H1 (cell line): ENCODE measurements around the gene AMN. TPM values are rescaled to one million over a fixed set of nuclear protein-coding genes. Genes with fewer than 3 reads are reported as not detected.

Experiments
- CTCF ChIA-PET: fragments of 300-600 bp; sonication (Branson Sonifier 250); formaldehyde crosslinking; loops from one replicate; lab custom pipeline; 2021; ENCODE audit not compliant: partially characterized antibody; lab: Charles Lee
- POLR2A ChIA-PET: fragments of 300-600 bp; sonication (Branson Sonifier 250); formaldehyde crosslinking; loops from one replicate; lab custom pipeline; 2021; ENCODE audit warnings: inconsistent platforms; ENCODE audit not compliant: partially characterized antibody; lab: Charles Lee
- DNase-seq, 2 experiments: peaks; one replicate each; pipeline versions ENCODE4 v3.0.0 to v3.0.0-alpha.2; 2010 to 2022; ENCODE audit warnings: low spot score in 2 of 2, low read depth in 1 of 2, mixed read lengths in 1 of 2
- FAIRE-seq: peaks from 2 replicates; lab custom pipeline; 2011; peaks lifted over from hg19 to GRCh38; lab: Jason Lieb, UNC
- H2AFZ ChIP-seq: 2 replicates; pipeline ENCODE4 v1.8.1; 2012; ENCODE audit warnings: low read length, inconsistent platforms
- H2AK5ac ChIP-seq: 2 replicates; pipeline ENCODE4 v1.6.1; 2013; ENCODE audit warnings: low read depth, low read length
- H2BK120ac ChIP-seq: replicated peaks from 2 replicates; pipeline ENCODE3; 2013; ENCODE audit warnings: low read depth, low read length, inconsistent platforms
- H2BK12ac ChIP-seq: 2 replicates; pipeline ENCODE4 v1.6.1; 2013; ENCODE audit warnings: low read depth, low read length
- H2BK15ac ChIP-seq: 2 replicates; pipeline ENCODE4 v1.6.1; 2013; ENCODE audit warnings: low read length
- H2BK20ac ChIP-seq: 2 replicates; pipeline ENCODE4 v1.6.1; 2013; ENCODE audit warnings: low read length
- H2BK5ac ChIP-seq: 2 replicates; pipeline ENCODE4 v1.6.1; 2013; ENCODE audit warnings: low read depth, low read length
- H3K14ac ChIP-seq: 2 replicates; pipeline ENCODE4 v1.6.1; 2013; ENCODE audit warnings: inconsistent platforms; ENCODE audit not compliant: insufficient read length
- H3K18ac ChIP-seq: 2 replicates; pipeline ENCODE4 v1.6.1; 2013; ENCODE audit warnings: low read length; ENCODE audit errors: extremely low read depth
- H3K23ac ChIP-seq: 2 replicates; pipeline ENCODE4 v1.6.1; 2013; ENCODE audit warnings: inconsistent platforms; ENCODE audit not compliant: insufficient read length
- H3K23me2 ChIP-seq: 2 replicates; pipeline ENCODE4 v1.6.1; 2013; ENCODE audit warnings: low read depth, low read length
- H3K27ac ChIP-seq: 2 replicates; pipeline ENCODE4 v1.6.1; 2011; ENCODE audit warnings: low read depth, low read length, inconsistent platforms
- H3K27me3 ChIP-seq, 4 experiments: replicated peaks in 1 of 4; 1 replicate in 1 of 4; 2 replicates in 3 of 4; pipeline versions ENCODE4 v1.6.1 to v1.8.1; 2011 to 2013; ENCODE audit warnings: low read length in 3 of 4, mild to moderate bottlenecking in 3 of 4, inconsistent platforms in 2 of 4, mixed read lengths in 2 of 4, moderate library complexity in 1 of 4; ENCODE audit not compliant: control insufficient read depth in 3 of 4, insufficient read depth in 3 of 4; ENCODE audit errors: extremely low read depth in 1 of 4
- H3K36me3 ChIP-seq, 4 experiments: 2 replicates each; pipeline versions ENCODE4 v1.6.1 to v1.8.1; 2011 to 2013; ENCODE audit warnings: mild to moderate bottlenecking in 4 of 4, low read length in 3 of 4, moderate library complexity in 2 of 4, control low read depth in 1 of 4, inconsistent platforms in 1 of 4; ENCODE audit not compliant: insufficient read depth in 4 of 4, control insufficient read depth in 2 of 4
- H3K4ac ChIP-seq: replicated peaks from 2 replicates; pipeline ENCODE3; 2013; ENCODE audit warnings: low read length, low read depth, mixed read lengths, inconsistent platforms; ENCODE audit not compliant: insufficient read length
- H3K4me1 ChIP-seq, 4 experiments: replicated peaks in 1 of 4; 1 replicate in 1 of 4; 2 replicates in 3 of 4; pipeline versions ENCODE4 v1.6.1 to v1.8.1; 2011 to 2013; ENCODE audit warnings: low read length in 3 of 4, inconsistent platforms in 2 of 4, mixed read lengths in 1 of 4; ENCODE audit not compliant: insufficient read depth in 4 of 4, control insufficient read depth in 3 of 4
- H3K4me2 ChIP-seq, 2 experiments: 2 replicates each; pipeline versions ENCODE4 v1.6.1 to v1.8.1; 2011 to 2013; ENCODE audit warnings: low read depth in 2 of 2, low read length in 2 of 2, control low read depth in 1 of 2, inconsistent platforms in 1 of 2, mild to moderate bottlenecking in 1 of 2; ENCODE audit not compliant: insufficient read depth in 1 of 2
- H3K4me3 ChIP-seq, 4 experiments: fragments of 200-600, 300-600 bp in 1 of 4; sonication (generic), shearing (Covaris generic), sonication (Bioruptor Twin) in 1 of 4; 2 replicates each; pipeline versions ENCODE4 v1.5.1 to v1.8.1; 2011 to 2016; ENCODE audit warnings: low read length in 4 of 4, low read depth in 3 of 4, control low read depth in 2 of 4, inconsistent platforms in 2 of 4, mild to moderate bottlenecking in 2 of 4, mixed read lengths in 1 of 4, moderate library complexity in 1 of 4; ENCODE audit not compliant: insufficient read depth in 2 of 4; ENCODE audit errors: extremely low read depth in 1 of 4
- H3K56ac ChIP-seq: replicated peaks from 2 replicates; pipeline ENCODE3; 2013; ENCODE audit warnings: low read depth, mild to moderate bottlenecking, mixed read lengths, low read length, inconsistent platforms; ENCODE audit not compliant: insufficient read length
- H3K79me1 ChIP-seq: 2 replicates; pipeline ENCODE4 v1.6.1; 2013; ENCODE audit warnings: low read depth, low read length, control low read depth
- H3K79me2 ChIP-seq, 2 experiments: 2 replicates each; pipeline versions ENCODE4 v1.6.1 to v1.8.1; 2012 to 2013; ENCODE audit warnings: low read length in 2 of 2, mild to moderate bottlenecking in 2 of 2, inconsistent platforms in 1 of 2; ENCODE audit not compliant: insufficient read depth in 2 of 2, control insufficient read depth in 1 of 2
- H3K9ac ChIP-seq, 4 experiments: replicated peaks in 1 of 4; 1 replicate in 1 of 4; 2 replicates in 3 of 4; pipeline versions ENCODE4 v1.6.1 to v1.8.1; 2011 to 2013; ENCODE audit warnings: low read depth in 3 of 4, low read length in 3 of 4, control low read depth in 2 of 4, mild to moderate bottlenecking in 2 of 4, moderate library complexity in 2 of 4, inconsistent platforms in 1 of 4; ENCODE audit errors: extremely low read depth in 1 of 4
- H3K9me3 ChIP-seq, 2 experiments: 2 replicates each; pipeline versions ENCODE4 v1.6.1 to v1.8.1; 2012 to 2013; ENCODE audit warnings: mild to moderate bottlenecking in 2 of 2, moderate library complexity in 2 of 2, control low read depth in 1 of 2, inconsistent platforms in 1 of 2, low read depth in 1 of 2, low read length in 1 of 2, mixed read lengths in 1 of 2; ENCODE audit not compliant: insufficient read depth in 2 of 2
- H4K20me1 ChIP-seq, 2 experiments: replicated peaks in 1 of 2; 2 replicates each; pipeline versions ENCODE3 to v1.8.1; 2011 to 2013; ENCODE audit warnings: inconsistent platforms in 2 of 2, low read length in 2 of 2, mild to moderate bottlenecking in 1 of 2; ENCODE audit not compliant: insufficient read depth in 2 of 2, control insufficient read depth in 1 of 2
- H4K5ac ChIP-seq: 2 replicates; pipeline ENCODE4 v1.6.1; 2013; ENCODE audit warnings: low read length, low read depth, mixed read lengths, inconsistent platforms; ENCODE audit not compliant: insufficient read length
- H4K8ac ChIP-seq: 2 replicates; pipeline ENCODE4 v1.8.0; 2013; ENCODE audit warnings: mild to moderate bottlenecking, moderate library complexity, low read length, inconsistent platforms; ENCODE audit not compliant: insufficient read depth; ENCODE audit errors: extremely low read depth
- H4K91ac ChIP-seq: replicated peaks from 2 replicates; pipeline ENCODE3; 2013; ENCODE audit warnings: low read length, mixed read lengths, inconsistent platforms; ENCODE audit not compliant: insufficient read length
- EGR1 ChIP-seq: IDR thresholded peaks from 2 replicates; pipeline ENCODE4 v1.6.1; 2011; ENCODE audit warnings: low read depth, low read length, borderline replicate concordance
- GABPA ChIP-seq: IDR thresholded peaks from 2 replicates; pipeline ENCODE4 v1.6.1; 2011; ENCODE audit warnings: mild to moderate bottlenecking, low read length, moderate library complexity, borderline replicate concordance; ENCODE audit not compliant: insufficient read depth
- JUND ChIP-seq: IDR thresholded peaks from 2 replicates; pipeline ENCODE4 v1.6.1; 2011; ENCODE audit warnings: mild to moderate bottlenecking, improper control_type of control experiment, low read length
- PHF8 ChIP-seq: fragments of 200-600 bp; sonication (generic); conservative IDR thresholded peaks from 2 replicates; pipeline ENCODE4 v1.7.1; 2012; ENCODE audit warnings: low read depth, mild to moderate bottlenecking, inconsistent platforms, low read length, moderate library complexity
- POLR2A ChIP-seq, 2 experiments: IDR thresholded peaks; 1 replicate in 1 of 2; 2 replicates in 1 of 2; pipeline ENCODE4 v1.6.1; 2011; ENCODE audit warnings: low read depth in 2 of 2, low read length in 2 of 2, mild to moderate bottlenecking in 2 of 2; ENCODE audit errors: control extremely low read depth in 1 of 2
- RNF2 ChIP-seq: fragments of 200-900, 300-1000 bp; sonication (generic); IDR thresholded peaks from 2 replicates; pipeline ENCODE4 v1.7.1; 2016; ENCODE audit warnings: borderline replicate concordance, low read depth, mild to moderate bottlenecking, antibody characterized with exemption, low read length; ENCODE audit not compliant: poor library complexity, severe bottlenecking; ENCODE audit errors: missing control alignments
- SIX5 ChIP-seq: IDR thresholded peaks from 2 replicates; pipeline ENCODE4 v1.6.1; 2011; ENCODE audit warnings: mild to moderate bottlenecking, low read depth, low read length
- SP1 ChIP-seq: IDR thresholded peaks from 2 replicates; pipeline ENCODE4 v1.6.1; 2011; ENCODE audit warnings: low read depth, low read length
- WGBS, 2 experiments: shearing (Covaris generic) in 1 of 2; methylation state at CpG; one replicate each; pipeline versions ENCODE4 v1.1.6 to v1.1.7; 2013 to 2015; ENCODE audit warnings: low lambda C conversion rate in 2 of 2, mixed read lengths in 2 of 2, inconsistent platforms in 1 of 2, low coverage in 1 of 2, missing lambda C conversion rate in 1 of 2; ENCODE audit not compliant: insufficient replicate concordance in 2 of 2, insufficient coverage in 1 of 2, insufficient read length in 1 of 2; ENCODE audit errors: extremely low coverage in 1 of 2, missing lambda C conversion rate in 1 of 2; 5-methylcytosine and 5-hydroxymethylcytosine counted together
- polyA plus RNA-seq, 7 experiments: library from polyadenylated mRNA; depleted of rRNA in 3 of 7; stranded (reverse) in 5 of 7; unstranded in 2 of 7; fragments of >200 nt in 5 of 7; fragments of 200-250 nt in 2 of 7; gene quantifications; 1 replicate in 5 of 7; 2 replicates in 1 of 7; 4 replicates in 1 of 7; pipeline versions ENCODE4 v1.2.1 to v1.2.3, GENCODE V29; 2011 to 2013; ENCODE audit warnings: missing spikeins in 2 of 7, mixed read lengths in 2 of 7
- total RNA-seq: library from RNA; stranded (reverse); fragmentation: NEBNext Ultra II Directional; extraction: Animal tissue kit (Norgen Biotek cat#: 25700); gene quantifications from 2 replicates; pipeline ENCODE4 v1.2.1, GENCODE V29; 2021

The AMN gene
- total and polyA plus RNA-seq, 2 of the 8 experiments (the other 6 are each of a cell fraction or from before 2014, with no cell fraction given): 0.77 to 1.5 TPM

DNA sequence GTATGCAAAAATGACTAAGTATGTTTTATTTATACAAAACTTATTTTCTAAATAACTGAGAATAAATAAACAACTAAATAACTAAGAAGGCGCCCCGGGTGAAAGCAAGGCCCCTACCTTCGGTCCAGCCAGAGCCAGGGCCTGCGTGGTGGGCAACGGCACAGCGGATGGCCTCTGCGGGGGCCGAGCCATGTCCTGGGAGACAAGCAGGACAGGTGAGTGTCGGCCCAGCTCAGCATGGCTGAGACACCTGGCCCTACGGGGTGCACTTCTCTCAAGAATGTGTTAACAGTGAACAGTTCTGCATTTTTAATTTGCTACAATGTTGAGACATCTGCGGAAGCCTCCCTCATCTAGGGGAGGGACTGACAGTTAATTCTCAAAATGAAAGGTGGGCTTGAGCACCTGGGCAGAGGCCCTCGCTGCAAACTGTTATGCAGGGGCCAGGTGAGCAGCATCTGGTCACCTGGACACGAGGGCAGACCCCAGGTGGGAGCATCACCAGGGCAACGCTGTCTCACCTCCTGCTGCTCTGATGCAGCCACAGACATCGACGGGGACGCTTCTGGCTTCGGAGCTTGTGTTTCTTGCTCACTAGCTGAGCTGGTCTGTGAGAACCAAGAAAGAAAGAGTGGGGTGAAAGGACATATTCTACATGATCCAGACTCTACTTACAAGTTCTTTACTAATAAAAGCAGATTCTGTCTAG lies 31.8 kb downstream of the AMN start:
- WGBS, 2 experiments: 96% methylated on average over 18 of the region's 18 CpGs; no CpG with 5 or more reads in 1 of the 2 experiments
- Histone ChIP-seq H2BK12ac (no peak overlapping the region), H3K4ac (no peak overlapping the region), H3K79me2 (no peaks in the 10 kb centered on the region), H3K27ac (no peak overlapping the region), H3K4me1 (no peaks in the 10 kb centered on the region), H3K23me2 (no peaks in the 10 kb centered on the region), H3K9me3 (no peaks in the 10 kb centered on the region), H3K9ac (no peak overlapping the region), H3K14ac (no peak overlapping the region), H2AFZ (no peak overlapping the region), H2BK20ac (no peak overlapping the region), H4K5ac (no peak overlapping the region), H3K4me3 (no peak overlapping the region), H3K18ac (no peak overlapping the region), H3K79me1 (no peaks in the 10 kb centered on the region), H2BK120ac (no peak overlapping the region), H3K4me2 (no peak overlapping the region), H4K8ac (no peak overlapping the region), H2BK5ac (no peak overlapping the region), H3K56ac (no peak overlapping the region), H2AK5ac (no peak overlapping the region), H3K27me3 (no peaks in the 10 kb centered on the region), H4K20me1 (peaks cover 7 to 11% of the 10 kb centered on the region in 2 experiments), H4K91ac (no peak overlapping the region), H2BK15ac (no peak overlapping the region), H3K36me3 (peaks cover 15 to 59% (median 51%) of the 10 kb centered on the region in 4 experiments; a peak in 7 of 8 replicates), H3K23ac (no peak overlapping the region)
- DNase-seq: no peak
- CTCF ChIA-PET: no interaction called here
- TF ChIP-seq POLR2A (IDR thresholded peaks at IDR 0.05; ENCODE audit: control extremely low read depth in 1 of 2, low read depth in 2 of 2, low read length in 2 of 2) (no peak), PHF8 (no peak), SIX5 (no peak), RNF2 (no peak), SP1 (no peak), EGR1 (no peak), JUND (no peak), GABPA (no peak)
- POLR2A ChIA-PET: no interaction called here
- FAIRE-seq: no peak
